GM12864 (cell line): ENCODE measurements around the gene TADA3.

Experiments
- DNase-seq: peaks from one replicate; pipeline ENCODE4 v3.0.0-alpha.2; 2011; ENCODE audit warnings: low read depth
- H3K4me3 ChIP-seq: 2 replicates; pipeline ENCODE4 v1.5.1; 2011; ENCODE audit warnings: mild to moderate bottlenecking, low read depth, low read length, control low read depth
- TF ChIP-seq, protein P1 (sequence below): IDR thresholded peaks from 2 replicates; pipeline ENCODE4 v1.5.1; 2011; ENCODE audit warnings: low read depth, mild to moderate bottlenecking, moderate library complexity, low read length, control low read depth, inconsistent platforms; ENCODE audit errors: missing control alignments

The TADA3 gene

DNA sequence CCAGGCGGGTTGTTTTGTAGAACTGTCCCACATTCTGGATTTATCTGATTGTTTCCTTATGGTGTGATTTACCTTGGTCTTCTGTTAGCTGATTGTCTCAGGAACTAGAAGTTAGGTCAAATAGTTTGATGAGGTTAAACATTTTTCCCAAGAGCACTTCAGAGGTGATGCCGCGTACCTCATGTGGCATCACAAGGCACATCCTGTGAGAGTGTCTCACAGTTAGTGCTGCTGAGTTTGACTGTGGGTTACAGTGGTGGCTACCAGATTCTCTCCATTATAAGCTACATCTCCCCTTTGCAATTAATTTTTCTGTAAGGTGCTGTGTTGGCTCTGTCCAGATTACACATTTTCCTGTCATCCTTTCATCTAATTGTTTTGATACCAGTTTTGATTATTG lies 39.0 kb upstream of the TADA3 start:
- no peak for DNase-seq
- TF ChIP-seq, protein P1, sequence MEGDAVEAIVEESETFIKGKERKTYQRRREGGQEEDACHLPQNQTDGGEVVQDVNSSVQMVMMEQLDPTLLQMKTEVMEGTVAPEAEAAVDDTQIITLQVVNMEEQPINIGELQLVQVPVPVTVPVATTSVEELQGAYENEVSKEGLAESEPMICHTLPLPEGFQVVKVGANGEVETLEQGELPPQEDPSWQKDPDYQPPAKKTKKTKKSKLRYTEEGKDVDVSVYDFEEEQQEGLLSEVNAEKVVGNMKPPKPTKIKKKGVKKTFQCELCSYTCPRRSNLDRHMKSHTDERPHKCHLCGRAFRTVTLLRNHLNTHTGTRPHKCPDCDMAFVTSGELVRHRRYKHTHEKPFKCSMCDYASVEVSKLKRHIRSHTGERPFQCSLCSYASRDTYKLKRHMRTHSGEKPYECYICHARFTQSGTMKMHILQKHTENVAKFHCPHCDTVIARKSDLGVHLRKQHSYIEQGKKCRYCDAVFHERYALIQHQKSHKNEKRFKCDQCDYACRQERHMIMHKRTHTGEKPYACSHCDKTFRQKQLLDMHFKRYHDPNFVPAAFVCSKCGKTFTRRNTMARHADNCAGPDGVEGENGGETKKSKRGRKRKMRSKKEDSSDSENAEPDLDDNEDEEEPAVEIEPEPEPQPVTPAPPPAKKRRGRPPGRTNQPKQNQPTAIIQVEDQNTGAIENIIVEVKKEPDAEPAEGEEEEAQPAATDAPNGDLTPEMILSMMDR: no peak

GRCh38 chr3:9828801-9829755 lies 36.8 kb upstream of the TADA3 start:
- H3K4me3 ChIP-seq: no peak overlapping the region
- TF ChIP-seq, protein P1: no peak
- no peak for DNase-seq

More for the DNA sequence above, 39.0 kb upstream of the TADA3 start:
- no peak overlapping the region for H3K4me3 ChIP-seq

DNA sequence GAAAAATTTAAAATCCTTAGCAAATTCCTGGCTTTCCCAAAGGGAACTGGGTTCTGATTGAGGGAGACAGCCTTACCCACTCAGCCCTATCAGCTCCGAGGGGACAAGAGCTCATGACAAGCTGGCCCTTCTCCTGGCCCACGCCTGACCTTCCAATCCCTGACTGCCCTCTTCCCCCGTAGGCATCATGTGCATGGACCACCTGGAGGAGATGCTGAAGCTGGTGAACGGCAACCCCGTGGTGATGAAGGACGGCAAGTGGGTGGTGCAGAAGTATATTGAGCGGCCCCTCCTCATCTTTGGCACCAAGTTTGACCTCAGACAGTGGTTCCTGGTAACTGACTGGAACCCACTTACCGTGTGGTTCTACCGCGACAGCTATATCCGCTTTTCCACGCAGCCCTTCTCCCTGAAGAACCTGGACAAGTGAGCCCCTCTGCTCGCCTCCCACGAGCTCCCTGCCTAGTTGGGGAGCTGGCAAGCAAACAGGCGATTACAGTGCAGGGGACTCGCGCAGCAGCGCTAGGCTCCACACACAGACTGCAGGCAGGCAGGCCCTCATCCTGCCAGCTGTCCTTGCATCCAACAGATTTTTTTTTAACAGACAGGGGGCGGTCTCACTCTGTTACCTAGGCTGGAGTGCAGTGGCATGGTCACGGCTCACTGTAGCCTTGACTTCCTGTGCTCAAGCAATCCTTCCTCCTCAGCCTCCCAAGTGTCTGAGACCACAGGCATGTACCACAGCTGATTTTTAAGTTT lies 34.7 kb upstream of the TADA3 start:
- TF ChIP-seq, protein P1: peak; percentile 48
- H3K4me3 ChIP-seq: no peak overlapping the region
- no peak for DNase-seq

GRCh38 chr3:9825451-9826040 lies 33.3 kb upstream of the TADA3 start:
- no peak overlapping the region for H3K4me3 ChIP-seq
- no peak for DNase-seq

GRCh38 chr3:9820946-9821345 lies 28.7 kb upstream of the TADA3 start:
- TF ChIP-seq, protein P1: peak; percentile 29
- DNase-seq: no peak
- no peak overlapping the region for H3K4me3 ChIP-seq

More at GRCh38 chr3:9825451-9826040, 33.3 kb upstream of the TADA3 start:
- TF ChIP-seq, protein P1: no peak

DNA sequence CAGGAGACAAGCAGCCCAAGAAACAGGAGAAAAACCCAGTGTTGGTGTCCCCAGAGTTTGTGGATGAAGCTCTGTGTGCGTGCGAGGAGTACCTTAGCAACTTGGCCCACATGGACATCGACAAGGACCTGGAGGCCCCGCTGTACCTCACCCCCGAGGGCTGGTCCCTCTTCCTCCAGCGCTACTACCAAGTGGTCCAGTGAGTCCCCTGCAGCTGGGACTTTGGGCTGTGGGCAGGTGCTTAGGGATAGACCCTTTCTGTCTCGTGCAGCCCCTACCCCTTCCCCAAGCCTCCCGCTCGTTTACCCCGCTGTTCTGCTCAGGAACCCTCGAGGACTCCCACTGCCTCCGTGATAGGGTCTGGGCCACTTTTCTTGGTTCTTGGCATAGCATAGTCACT lies 28.3 kb upstream of the TADA3 start:
- TF ChIP-seq, protein P1: no peak
- H3K4me3 ChIP-seq: no peak overlapping the region
- no peak for DNase-seq
